ENCODE data around the gene C10orf90.

Gene C10orf90, protein sequence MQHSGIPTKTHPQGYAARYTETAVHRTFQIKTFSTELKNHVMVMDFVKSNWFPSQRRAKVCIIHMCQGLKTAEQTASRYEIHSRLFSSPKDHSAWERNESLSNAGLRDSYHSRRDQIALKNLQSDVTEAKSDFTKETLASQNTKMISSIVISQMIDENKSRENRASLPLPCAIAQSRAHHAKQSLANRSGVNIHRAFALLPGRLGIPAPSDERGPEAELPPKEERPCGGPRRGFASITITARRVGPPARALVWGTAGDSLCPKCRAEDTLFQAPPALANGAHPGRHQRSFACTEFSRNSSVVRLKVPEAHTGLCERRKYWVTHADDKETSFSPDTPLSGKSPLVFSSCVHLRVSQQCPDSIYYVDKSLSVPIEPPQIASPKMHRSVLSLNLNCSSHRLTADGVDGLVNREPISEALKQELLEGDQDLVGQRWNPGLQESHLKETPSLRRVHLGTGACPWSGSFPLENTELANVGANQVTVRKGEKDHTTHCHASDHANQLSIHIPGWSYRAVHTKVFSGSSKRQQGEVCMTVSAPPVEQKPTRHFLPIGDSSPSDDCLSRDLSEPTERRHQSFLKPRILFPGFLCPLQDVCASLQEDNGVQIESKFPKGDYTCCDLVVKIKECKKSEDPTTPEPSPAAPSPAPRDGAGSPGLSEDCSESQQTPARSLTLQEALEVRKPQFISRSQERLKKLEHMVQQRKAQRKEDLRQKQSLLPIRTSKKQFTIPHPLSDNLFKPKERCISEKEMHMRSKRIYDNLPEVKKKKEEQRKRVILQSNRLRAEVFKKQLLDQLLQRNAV

DNA sequence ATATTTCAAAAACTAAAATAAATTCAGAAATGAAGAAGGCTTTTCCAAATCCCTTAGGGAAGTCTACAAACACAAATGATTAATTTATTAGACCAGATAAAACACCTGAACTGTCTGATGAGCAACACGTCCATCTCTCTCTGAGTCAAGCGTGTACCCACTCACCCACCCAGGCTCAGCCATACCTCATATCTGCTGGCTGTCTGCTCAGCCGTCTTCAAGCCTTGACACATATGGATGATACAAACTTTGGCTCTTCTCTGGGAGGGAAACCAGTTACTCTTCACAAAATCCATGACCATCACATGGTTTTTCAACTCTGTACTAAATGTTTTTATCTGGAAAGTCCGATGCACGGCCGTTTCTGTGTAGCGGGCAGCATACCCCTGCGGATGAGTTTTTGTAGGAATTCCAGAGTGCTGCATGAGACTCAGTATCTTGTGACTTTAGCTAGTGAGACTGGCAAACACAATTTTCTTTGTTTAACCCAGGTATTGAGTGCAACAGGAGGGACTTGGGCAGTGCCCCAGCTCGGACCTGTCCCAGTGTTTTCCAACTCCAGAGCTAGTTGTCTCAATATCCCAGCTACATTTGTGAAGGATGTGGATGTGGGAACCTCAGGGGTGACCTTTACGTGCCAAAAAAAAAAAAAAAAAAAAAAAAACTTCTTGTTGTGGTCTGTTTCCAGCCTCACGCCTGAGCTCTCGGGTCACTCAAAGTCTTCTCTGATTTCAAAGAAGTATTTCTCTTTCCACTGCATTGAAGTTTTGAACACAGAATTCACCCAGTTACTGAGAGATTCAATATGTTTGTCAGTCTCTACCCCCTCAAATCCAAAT is at the start of gene C10orf90:
Gene C10orf90 (minus strand): TSS at position 638 of the 839 bp plus-strand sequence. CDS start 213 bp downstream, at position 425.
- no peak within 1 kb of the TSS for H3K4me3 ChIP-seq (ENCODE audit: low read depth, low read length)

GRCh38 chr10:126716366-126716765 is 45.9 kb upstream of the C10orf90 start:
- no peak overlapping the region for H3K4me3 ChIP-seq (ENCODE audit: low read depth, low read length)

DNA sequence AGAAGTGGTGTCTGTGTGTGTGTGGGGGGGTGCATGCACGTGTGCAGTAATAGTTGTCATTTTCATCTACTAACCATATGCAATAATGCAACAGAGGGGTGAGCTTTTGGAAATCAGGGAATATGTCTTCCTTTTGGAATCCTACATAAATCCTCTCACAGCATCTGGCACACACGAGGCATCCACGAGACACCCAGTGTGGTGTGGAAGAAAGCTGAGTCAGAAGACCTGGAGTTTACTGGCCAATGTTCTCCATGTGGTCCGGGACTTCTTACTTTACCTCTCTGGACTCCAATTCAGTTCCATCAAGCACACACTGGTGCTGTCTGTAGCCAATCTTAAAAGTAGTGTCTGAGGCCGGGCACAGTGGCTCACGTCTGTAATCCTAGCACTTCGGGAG is 43.1 kb upstream of the C10orf90 start:
- H3K4me3 ChIP-seq (ENCODE audit: low read depth, low read length), result no peak overlapping the region

- H3K4me3 ChIP-seq (ENCODE audit: low read depth, low read length), result no peak overlapping the region
Observed at GRCh38 chr10:126712681-126713080, 42.2 kb upstream of the C10orf90 start.

DNA sequence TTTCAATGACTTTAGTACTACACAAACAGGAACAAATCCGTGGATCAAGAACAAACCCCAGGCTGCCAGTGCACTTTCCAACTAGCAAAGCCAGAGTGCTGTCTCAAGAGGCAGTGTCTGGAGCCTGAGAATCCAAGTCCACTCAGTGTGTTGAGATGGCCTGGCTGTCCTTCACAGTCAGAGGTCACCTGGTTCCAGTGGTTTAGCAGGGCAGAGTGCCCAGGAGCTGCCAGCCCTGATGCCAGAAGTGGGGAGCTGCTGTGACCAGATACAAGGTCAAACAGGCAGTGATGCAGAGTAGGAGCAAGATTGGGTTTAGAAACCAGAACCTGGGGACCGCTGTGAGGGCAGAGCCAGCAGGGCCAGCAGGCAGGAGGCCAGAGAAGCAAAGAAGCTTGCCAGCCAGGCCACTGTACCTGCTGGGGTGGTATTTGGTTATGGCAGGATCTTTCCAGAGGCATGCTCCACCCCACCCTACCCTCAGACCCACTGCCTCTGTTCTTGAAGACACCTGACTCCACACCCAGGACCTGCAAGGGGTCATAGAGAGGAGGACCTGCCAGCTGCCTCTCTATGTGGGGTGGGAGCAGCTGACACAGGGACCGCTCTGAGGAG is 35.6 kb upstream of the C10orf90 start:
- no peak overlapping the region for H3K4me3 ChIP-seq (ENCODE audit: low read depth, low read length)

DNA sequence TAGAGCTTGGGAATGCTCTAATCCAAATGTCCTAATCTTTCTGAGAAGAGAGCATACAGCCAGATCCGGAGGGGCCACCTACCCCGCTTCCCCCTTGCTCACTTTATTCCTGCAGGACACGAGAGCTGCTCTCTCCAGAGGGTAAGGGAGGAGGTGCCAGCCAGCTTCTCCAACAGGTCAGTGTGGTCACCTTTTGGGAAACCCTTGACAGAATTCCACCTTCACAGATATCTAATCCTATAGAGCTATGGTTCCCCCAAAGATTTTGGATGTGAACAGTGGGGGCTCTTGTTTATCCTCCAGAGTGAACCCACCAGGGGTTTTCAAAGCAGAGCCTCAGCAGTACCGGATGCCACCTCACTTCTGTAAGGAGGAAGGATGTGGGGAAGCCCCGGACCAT is 34.6 kb upstream of the C10orf90 start:
- no peak overlapping the region for H3K4me3 ChIP-seq (ENCODE audit: low read depth, low read length)

DNA sequence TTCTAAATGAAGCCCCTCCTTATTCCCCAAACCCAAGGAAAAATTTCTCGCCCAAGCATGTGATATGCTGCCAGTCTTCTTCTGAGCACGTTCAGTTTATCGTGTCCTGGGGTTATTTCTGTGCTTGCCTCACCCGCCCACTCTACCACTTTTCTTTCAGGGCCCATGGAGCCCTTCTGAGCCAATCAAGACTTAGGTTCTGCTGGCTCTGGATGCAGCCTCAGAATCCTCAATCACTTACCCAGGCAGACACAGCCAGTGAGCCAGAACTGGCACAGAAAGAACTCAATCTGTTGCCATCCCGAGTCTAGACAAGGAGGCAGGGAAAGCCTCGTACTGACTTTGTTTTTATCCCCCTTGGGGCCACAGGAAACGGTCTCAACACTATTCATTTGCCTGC is 34.2 kb upstream of the C10orf90 start:
- no peak overlapping the region for H3K4me3 ChIP-seq (ENCODE audit: low read depth, low read length)

- no peak overlapping the region for H3K4me3 ChIP-seq (ENCODE audit: low read depth, low read length)
Observed at GRCh38 chr10:126702181-126702580, 31.7 kb upstream of the C10orf90 start.

GRCh38 chr10:126701526-126701925 is 31.0 kb upstream of the C10orf90 start:
- H3K4me3 ChIP-seq (ENCODE audit: low read depth, low read length), result no peak overlapping the region

GRCh38 chr10:126696684-126697083 is 26.2 kb upstream of the C10orf90 start:
- no peak overlapping the region for H3K4me3 ChIP-seq (ENCODE audit: low read depth, low read length)

DNA sequence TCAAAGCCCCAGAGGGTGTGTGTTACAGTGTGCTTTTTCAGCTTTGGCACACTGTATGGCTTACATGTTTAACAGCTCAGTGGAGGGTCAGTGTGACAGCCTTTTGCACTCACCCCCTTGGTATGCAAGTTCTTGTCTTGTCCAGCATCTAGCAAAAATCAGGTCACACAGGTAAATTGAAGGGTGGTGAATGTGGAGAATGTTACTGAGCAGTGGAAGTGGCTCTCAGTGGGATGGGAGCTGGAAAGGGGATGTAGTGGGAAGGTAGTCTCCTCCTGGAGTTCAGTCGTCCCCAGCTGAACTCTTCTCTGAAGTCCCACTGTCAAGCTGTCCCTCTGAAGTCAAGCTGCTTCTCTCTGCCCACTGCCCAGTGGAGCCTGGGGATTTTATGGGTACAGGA is 21.0 kb upstream of the C10orf90 start:
- H3K4me3 ChIP-seq (ENCODE audit: low read depth, low read length), result no peak overlapping the region

DNA sequence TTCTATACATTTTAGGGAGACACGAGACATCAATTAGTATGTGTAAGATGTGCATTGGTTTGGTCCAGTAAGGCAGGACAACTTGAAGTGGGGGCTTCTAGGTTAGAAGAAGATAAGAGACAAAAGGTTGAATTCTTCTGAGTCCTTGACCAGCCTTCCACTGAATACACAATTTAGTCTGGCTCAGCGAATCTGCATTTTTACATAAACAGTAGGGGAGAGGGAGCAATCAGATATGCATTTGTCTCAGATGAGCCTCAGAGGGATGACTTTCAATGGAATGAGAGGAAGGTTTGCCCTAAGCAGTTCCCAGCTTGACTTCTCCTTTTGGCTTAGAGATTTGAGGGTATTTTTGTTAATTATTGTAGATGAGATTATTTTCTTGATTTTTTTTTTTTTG is 20.0 kb upstream of the C10orf90 start:
- H3K4me3 ChIP-seq (ENCODE audit: low read depth, low read length), result no peak overlapping the region

DNA sequence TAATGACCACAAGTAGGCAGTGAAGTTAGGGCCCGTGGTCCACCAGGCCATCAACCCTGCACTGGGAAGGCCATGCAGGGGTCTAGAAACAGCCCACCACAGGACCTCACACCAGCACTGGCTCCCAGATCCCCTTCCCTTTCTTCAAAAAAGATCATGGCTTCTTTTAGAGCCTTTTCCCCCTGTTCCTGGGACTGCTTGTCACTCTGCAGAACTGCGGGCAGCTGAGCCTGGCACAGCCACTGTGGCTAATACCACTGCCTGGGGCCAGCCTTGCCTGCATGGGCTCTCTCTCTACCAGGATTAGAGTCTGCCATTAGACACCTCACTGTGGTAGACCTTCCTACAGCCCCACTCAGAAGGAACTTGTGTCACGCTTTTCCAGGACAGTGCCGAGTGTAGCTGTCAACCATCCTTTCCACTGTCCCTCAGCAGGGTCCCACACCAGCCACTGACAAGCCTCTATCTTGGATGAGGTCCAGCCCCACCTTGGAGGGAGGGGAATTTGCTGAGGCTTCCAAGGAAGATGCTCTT is 19.0 kb upstream of the C10orf90 start:
- no peak overlapping the region for H3K4me3 ChIP-seq (ENCODE audit: low read depth, low read length)

- H3K4me3 ChIP-seq (ENCODE audit: low read depth, low read length), result no peak overlapping the region
Observed at GRCh38 chr10:126687121-126687606, 16.7 kb upstream of the C10orf90 start.

DNA sequence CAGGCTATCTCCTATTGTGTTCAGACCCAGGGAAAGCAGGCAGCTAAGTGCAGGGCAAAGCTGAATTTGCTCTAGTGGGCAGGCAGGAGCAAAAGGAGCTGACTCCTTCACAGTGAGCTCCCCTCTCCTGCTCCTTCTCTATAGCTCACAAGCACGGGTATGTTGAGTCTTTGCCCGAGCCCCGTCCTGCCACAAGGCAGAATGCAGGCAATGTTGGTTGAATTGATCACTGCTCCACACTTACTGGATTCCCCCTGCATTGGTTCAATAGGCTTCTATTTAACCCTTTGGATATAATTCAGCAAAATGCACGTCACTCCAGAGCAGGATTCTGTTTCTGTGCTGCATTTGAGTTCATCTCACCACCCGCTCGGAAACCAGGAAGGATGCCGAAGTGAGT is 16.2 kb upstream of the C10orf90 start:
- no peak overlapping the region for H3K4me3 ChIP-seq (ENCODE audit: low read depth, low read length)

DNA sequence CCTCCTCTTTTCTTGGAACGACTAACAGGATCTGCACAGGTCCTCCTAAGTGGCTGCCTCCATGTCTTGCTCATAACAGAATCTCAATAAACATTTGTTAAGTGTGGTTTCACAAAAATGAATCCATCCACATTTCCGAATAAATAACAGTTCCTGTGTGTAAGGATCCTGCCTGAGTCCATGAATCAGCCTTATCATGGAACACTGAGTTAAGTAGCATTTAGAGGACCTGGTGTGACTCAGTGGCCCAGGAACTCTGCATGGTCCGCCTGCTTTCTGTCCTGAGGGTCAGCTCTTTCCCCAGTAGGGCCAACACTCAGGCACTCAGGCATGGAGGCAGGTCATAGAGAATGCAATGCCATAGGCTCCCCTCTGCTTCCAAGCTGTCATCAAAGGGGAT is 15.8 kb upstream of the C10orf90 start:
- no peak overlapping the region for H3K4me3 ChIP-seq (ENCODE audit: low read depth, low read length)

- H3K4me3 ChIP-seq (ENCODE audit: low read depth, low read length), result no peak overlapping the region
Observed at GRCh38 chr10:126685756-126686155, 15.3 kb upstream of the C10orf90 start.

GRCh38 chr10:126684171-126684745 is 13.8 kb upstream of the C10orf90 start:
- no peak overlapping the region for H3K4me3 ChIP-seq (ENCODE audit: low read depth, low read length)

- H3K4me3 ChIP-seq (ENCODE audit: low read depth, low read length), result no peak overlapping the region
Observed at GRCh38 chr10:126683466-126683865, 13.0 kb upstream of the C10orf90 start.
